ENCODE results near the gene RNF150.

DNA sequence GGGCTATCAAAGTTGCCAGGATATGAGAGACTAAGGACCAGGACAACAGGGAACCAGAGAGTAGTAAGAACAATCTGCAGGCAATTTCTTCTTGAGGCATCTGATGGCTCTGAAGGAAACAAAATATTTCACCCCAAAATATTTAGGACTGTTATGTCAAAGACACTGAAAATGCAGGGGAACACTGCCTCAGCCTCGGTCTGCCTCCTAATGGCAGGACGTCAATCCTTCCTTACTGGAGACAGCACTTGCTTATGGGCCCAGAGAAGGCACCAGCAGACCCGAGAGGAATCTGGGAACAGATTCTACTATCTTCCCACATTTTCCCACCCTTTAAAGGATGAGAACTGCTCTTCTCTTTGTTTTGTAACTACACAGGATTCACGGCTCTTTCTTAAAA is 23.3 kb downstream of the RNF150 start:
- no peak for TF ChIP-seq EZH2 (IDR thresholded peaks at IDR 0.05; ENCODE audit: low read depth)
- TF ChIP-seq, protein P1, sequence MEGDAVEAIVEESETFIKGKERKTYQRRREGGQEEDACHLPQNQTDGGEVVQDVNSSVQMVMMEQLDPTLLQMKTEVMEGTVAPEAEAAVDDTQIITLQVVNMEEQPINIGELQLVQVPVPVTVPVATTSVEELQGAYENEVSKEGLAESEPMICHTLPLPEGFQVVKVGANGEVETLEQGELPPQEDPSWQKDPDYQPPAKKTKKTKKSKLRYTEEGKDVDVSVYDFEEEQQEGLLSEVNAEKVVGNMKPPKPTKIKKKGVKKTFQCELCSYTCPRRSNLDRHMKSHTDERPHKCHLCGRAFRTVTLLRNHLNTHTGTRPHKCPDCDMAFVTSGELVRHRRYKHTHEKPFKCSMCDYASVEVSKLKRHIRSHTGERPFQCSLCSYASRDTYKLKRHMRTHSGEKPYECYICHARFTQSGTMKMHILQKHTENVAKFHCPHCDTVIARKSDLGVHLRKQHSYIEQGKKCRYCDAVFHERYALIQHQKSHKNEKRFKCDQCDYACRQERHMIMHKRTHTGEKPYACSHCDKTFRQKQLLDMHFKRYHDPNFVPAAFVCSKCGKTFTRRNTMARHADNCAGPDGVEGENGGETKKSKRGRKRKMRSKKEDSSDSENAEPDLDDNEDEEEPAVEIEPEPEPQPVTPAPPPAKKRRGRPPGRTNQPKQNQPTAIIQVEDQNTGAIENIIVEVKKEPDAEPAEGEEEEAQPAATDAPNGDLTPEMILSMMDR (conservative IDR thresholded peaks at IDR 0.05), result no peak

Measured in PC-9 (cell line).